ENCODE measurements around the gene AGAP1. TPM values are rescaled to one million over a fixed set of nuclear protein-coding genes. Genes with fewer than 3 reads are reported as not detected.

AGAP1 gene
- total RNA-seq, 1 donor from 2014 or later: 39.4 TPM

GRCh38 chr2:236045251-236046235 lies 551.7 kb downstream of the AGAP1 start:
- Histone ChIP-seq H3K27me3 (ENCODE audit: insufficient read depth, low read length) (no peaks in the 10 kb centered on the region), H3K79me2 (ENCODE audit: insufficient read depth, low read length) (no peaks in the 10 kb centered on the region), H4K20me1 (ENCODE audit: insufficient read depth, low read length) (no peaks in the 10 kb centered on the region), H3K9ac (ENCODE audit: low read length) (no peak overlapping the region), H3K9me3 (ENCODE audit: insufficient read depth, low read depth, low read length) (no peaks in the 10 kb centered on the region), H3K4me3 (ENCODE audit: insufficient read depth, low read depth, low read length) (no peak overlapping the region), H3K27ac (ENCODE audit: low read depth, low read length) (no peak overlapping the region), H3K4me1 (ENCODE audit: insufficient read depth, low read length) (no peaks in the 10 kb centered on the region), H3K36me3 (ENCODE audit: insufficient read depth, low read length) (no peaks in the 10 kb centered on the region), H3K4me2 (ENCODE audit: low read length) (no peak overlapping the region), H2AFZ (ENCODE audit: low read depth, low read length) (no peak overlapping the region)
- TF ChIP-seq, protein P1, sequence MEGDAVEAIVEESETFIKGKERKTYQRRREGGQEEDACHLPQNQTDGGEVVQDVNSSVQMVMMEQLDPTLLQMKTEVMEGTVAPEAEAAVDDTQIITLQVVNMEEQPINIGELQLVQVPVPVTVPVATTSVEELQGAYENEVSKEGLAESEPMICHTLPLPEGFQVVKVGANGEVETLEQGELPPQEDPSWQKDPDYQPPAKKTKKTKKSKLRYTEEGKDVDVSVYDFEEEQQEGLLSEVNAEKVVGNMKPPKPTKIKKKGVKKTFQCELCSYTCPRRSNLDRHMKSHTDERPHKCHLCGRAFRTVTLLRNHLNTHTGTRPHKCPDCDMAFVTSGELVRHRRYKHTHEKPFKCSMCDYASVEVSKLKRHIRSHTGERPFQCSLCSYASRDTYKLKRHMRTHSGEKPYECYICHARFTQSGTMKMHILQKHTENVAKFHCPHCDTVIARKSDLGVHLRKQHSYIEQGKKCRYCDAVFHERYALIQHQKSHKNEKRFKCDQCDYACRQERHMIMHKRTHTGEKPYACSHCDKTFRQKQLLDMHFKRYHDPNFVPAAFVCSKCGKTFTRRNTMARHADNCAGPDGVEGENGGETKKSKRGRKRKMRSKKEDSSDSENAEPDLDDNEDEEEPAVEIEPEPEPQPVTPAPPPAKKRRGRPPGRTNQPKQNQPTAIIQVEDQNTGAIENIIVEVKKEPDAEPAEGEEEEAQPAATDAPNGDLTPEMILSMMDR (IDR thresholded peaks at IDR 0.05; ENCODE audit: insufficient read depth, low read depth, low read length): no peak
- Mint-ChIP-seq H3K27me3 (ENCODE audit: low read depth, unreplicated experiment) (no peaks in the 10 kb centered on the region), H3K36me3 (ENCODE audit: low read depth, unreplicated experiment) (peaks cover 30% of the 10 kb centered on the region), H3K9me3 (ENCODE audit: unreplicated experiment) (peaks cover 2% of the 10 kb centered on the region), H3K4me3 (ENCODE audit: unreplicated experiment) (no peak overlapping the region), H3K27ac (ENCODE audit: unreplicated experiment) (no peak overlapping the region), H3K4me1 (ENCODE audit: low read depth, unreplicated experiment) (no peaks in the 10 kb centered on the region)
- FAIRE-seq (no peak), DNase-seq (ENCODE audit: low read depth) (no peak)

- DNase-seq (ENCODE audit: low read depth): no peak
- H3K79me2 ChIP-seq (ENCODE audit: insufficient read depth, low read length): no peaks in the 10 kb centered on the region
- Mint-ChIP-seq H3K27me3 (ENCODE audit: low read depth, unreplicated experiment) (no peaks in the 10 kb centered on the region), H3K9me3 (ENCODE audit: unreplicated experiment) (peaks cover 3% of the 10 kb centered on the region), H3K27ac (ENCODE audit: unreplicated experiment) (no peak overlapping the region), H3K4me3 (ENCODE audit: unreplicated experiment) (no peak overlapping the region), H3K36me3 (ENCODE audit: low read depth, unreplicated experiment) (peaks cover 27% of the 10 kb centered on the region), H3K4me1 (ENCODE audit: low read depth, unreplicated experiment) (no peaks in the 10 kb centered on the region)
- no peak overlapping the region for H3K27ac ChIP-seq (ENCODE audit: low read depth, low read length)
- no peaks in the 10 kb centered on the region for H3K4me1 ChIP-seq (ENCODE audit: insufficient read depth, low read length)
- H3K4me3 ChIP-seq (ENCODE audit: insufficient read depth, low read depth, low read length): no peak overlapping the region
- H3K9ac ChIP-seq (ENCODE audit: low read length): no peak overlapping the region
- H4K20me1 ChIP-seq (ENCODE audit: insufficient read depth, low read length): no peaks in the 10 kb centered on the region
- TF ChIP-seq EZH2 (IDR thresholded peaks at IDR 0.05; ENCODE audit: insufficient read depth, low read length): no peak
- TF ChIP-seq, protein P1 (IDR thresholded peaks at IDR 0.05; ENCODE audit: insufficient read depth, low read depth, low read length): no peak
- H3K9me3 ChIP-seq (ENCODE audit: insufficient read depth, low read depth, low read length): no peaks in the 10 kb centered on the region
- H3K4me2 ChIP-seq (ENCODE audit: low read length): no peak overlapping the region
- H3K36me3 ChIP-seq (ENCODE audit: insufficient read depth, low read length): no peaks in the 10 kb centered on the region
- no peak overlapping the region for H2AFZ ChIP-seq (ENCODE audit: low read depth, low read length)
- no peaks in the 10 kb centered on the region for H3K27me3 ChIP-seq (ENCODE audit: insufficient read depth, low read length)
- no peak for FAIRE-seq
Observed at GRCh38 chr2:236046715-236047114, 552.9 kb downstream of the AGAP1 start.

- Mint-ChIP-seq H3K9me3 (ENCODE audit: unreplicated experiment) (peaks cover 3% of the 10 kb centered on the region), H3K27ac (ENCODE audit: unreplicated experiment) (no peak overlapping the region), H3K4me1 (ENCODE audit: low read depth, unreplicated experiment) (no peaks in the 10 kb centered on the region), H3K36me3 (ENCODE audit: low read depth, unreplicated experiment) (peaks cover 23% of the 10 kb centered on the region), H3K27me3 (ENCODE audit: low read depth, unreplicated experiment) (no peaks in the 10 kb centered on the region), H3K4me3 (ENCODE audit: unreplicated experiment) (no peak overlapping the region)
- H3K9ac ChIP-seq (ENCODE audit: low read length): no peak overlapping the region
- no peak for FAIRE-seq
- H3K4me3 ChIP-seq (ENCODE audit: insufficient read depth, low read depth, low read length): no peak overlapping the region
- H4K20me1 ChIP-seq (ENCODE audit: insufficient read depth, low read length): no peaks in the 10 kb centered on the region
- H3K27ac ChIP-seq (ENCODE audit: low read depth, low read length): no peak overlapping the region
- TF ChIP-seq EZH2 (IDR thresholded peaks at IDR 0.05; ENCODE audit: insufficient read depth, low read length): no peak
- TF ChIP-seq, protein P1 (IDR thresholded peaks at IDR 0.05; ENCODE audit: insufficient read depth, low read depth, low read length): no peak
- no peaks in the 10 kb centered on the region for H3K27me3 ChIP-seq (ENCODE audit: insufficient read depth, low read length)
- H3K4me1 ChIP-seq (ENCODE audit: insufficient read depth, low read length): no peaks in the 10 kb centered on the region
- H3K4me2 ChIP-seq (ENCODE audit: low read length): no peak overlapping the region
- no peaks in the 10 kb centered on the region for H3K9me3 ChIP-seq (ENCODE audit: insufficient read depth, low read depth, low read length)
- DNase-seq (ENCODE audit: low read depth): no peak
- H2AFZ ChIP-seq (ENCODE audit: low read depth, low read length): no peak overlapping the region
- no peaks in the 10 kb centered on the region for H3K36me3 ChIP-seq (ENCODE audit: insufficient read depth, low read length)
- no peaks in the 10 kb centered on the region for H3K79me2 ChIP-seq (ENCODE audit: insufficient read depth, low read length)
Observed at GRCh38 chr2:236047176-236047575, 553.3 kb downstream of the AGAP1 start.
